OCI-LY7 (cell line): Measurements from ENCODE around the gene C4BPA.

Source experiments
- CTCF ChIP-seq: fragments of 200-600 bp; sonication (generic); conservative IDR thresholded peaks from 2 replicates; pipeline ENCODE4 v1.5.1; 2014; ENCODE audit warnings: mild to moderate bottlenecking, antibody characterized with exemption, low read length, moderate library complexity, mixed read lengths
- EZH2phosphoT487 ChIP-seq: fragments of 200-600 bp; sonication (generic); IDR thresholded peaks from 2 replicates; pipeline ENCODE4 v1.6.1; 2018; ENCODE audit warnings: low read depth, borderline replicate concordance, mild to moderate bottlenecking, mixed run types, antibody characterized with exemption, low read length, moderate library complexity, mixed read lengths

- no peak for TF ChIP-seq CTCF
- TF ChIP-seq EZH2phosphoT487, result no peak
Observed at GRCh38 chr1:207188901-207189300, 84.9 kb downstream of the C4BPA start.
